Peyer's patch (tissue), 4 donors: ENCODE measurements around the gene TMEM98.

Source experiments
- POLR2A ChIP-seq, 2 donors: fragments of 450-650 bp; IDR thresholded peaks; one replicate each; pipeline ENCODE4 v1.5.1; 2017; ENCODE audit warnings: antibody characterized with exemption in 2 of 2, mild to moderate bottlenecking in 2 of 2, moderate library complexity in 2 of 2
- TF ChIP-seq, protein P1 (sequence below), 6 experiments: fragments of 450-650 bp in 4 of 6; fragments of 200-600 bp in 2 of 6; sonication (generic) in 1 of 6; IDR thresholded peaks; one replicate each; pipeline ENCODE4 v1.5.1; 2017 to 2019; ENCODE audit warnings: antibody characterized with exemption in 6 of 6, mild to moderate bottlenecking in 3 of 6, moderate library complexity in 1 of 6

DNA sequence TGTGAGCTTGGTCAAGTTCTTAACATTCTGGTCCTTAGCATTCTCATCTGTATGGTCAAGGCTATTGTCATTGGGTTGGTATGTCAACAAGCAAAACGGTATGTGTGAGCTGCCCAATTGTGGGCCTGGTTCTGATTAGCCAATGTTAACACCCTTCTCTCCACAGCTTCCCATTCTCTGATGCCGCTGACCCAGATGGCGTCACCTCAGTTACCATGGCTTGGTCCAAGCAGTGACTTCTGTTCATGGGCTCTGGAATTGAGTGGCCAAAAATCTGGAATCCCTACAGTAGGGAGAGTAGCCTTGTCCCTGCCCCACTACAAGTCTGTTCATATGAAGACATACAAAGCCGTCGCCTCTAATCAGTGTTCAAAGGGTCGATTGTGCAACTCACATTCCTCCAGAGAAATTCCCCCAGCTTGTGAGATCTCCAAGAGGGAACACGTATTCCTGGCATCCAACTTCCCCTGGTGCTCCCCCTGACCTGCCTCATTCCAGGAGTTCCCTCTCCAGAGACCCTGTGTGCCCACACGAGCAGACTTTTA lies 15.8 kb downstream of the TMEM98 start:
- TF ChIP-seq POLR2A (IDR thresholded peaks at IDR 0.05), result no peak
- TF ChIP-seq, protein P1, sequence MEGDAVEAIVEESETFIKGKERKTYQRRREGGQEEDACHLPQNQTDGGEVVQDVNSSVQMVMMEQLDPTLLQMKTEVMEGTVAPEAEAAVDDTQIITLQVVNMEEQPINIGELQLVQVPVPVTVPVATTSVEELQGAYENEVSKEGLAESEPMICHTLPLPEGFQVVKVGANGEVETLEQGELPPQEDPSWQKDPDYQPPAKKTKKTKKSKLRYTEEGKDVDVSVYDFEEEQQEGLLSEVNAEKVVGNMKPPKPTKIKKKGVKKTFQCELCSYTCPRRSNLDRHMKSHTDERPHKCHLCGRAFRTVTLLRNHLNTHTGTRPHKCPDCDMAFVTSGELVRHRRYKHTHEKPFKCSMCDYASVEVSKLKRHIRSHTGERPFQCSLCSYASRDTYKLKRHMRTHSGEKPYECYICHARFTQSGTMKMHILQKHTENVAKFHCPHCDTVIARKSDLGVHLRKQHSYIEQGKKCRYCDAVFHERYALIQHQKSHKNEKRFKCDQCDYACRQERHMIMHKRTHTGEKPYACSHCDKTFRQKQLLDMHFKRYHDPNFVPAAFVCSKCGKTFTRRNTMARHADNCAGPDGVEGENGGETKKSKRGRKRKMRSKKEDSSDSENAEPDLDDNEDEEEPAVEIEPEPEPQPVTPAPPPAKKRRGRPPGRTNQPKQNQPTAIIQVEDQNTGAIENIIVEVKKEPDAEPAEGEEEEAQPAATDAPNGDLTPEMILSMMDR (IDR thresholded peaks at IDR 0.05), result no peak
